C4-2B (cell line): ENCODE results near the gene SCG5.
"Not testable (repeated sequence)": the region's sequence is repeated elsewhere in the genome, so short reads cannot be mapped to it uniquely, and the experiment has no call there.

Experiments used
- H3K27ac ChIP-seq: fragments of 450-650 bp; 2 replicates; pipeline ENCODE4 v1.5.1; 2017
- ZFX ChIP-seq: fragments of 450-650 bp; IDR thresholded peaks from 2 replicates; pipeline ENCODE4 v1.6.1; 2017
- TF ChIP-seq, protein P1 (sequence below): fragments of 450-650 bp; conservative IDR thresholded peaks from 2 replicates; pipeline ENCODE4 v1.5.1; 2017; ENCODE audit warnings: mild to moderate bottlenecking

The SCG5 gene, protein sequence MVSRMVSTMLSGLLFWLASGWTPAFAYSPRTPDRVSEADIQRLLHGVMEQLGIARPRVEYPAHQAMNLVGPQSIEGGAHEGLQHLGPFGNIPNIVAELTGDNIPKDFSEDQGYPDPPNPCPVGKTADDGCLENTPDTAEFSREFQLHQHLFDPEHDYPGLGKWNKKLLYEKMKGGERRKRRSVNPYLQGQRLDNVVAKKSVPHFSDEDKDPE

GRCh38 chr15:32641517-32642059 lies at the start of gene SCG5:
Gene SCG5 (plus strand): TSS chr15:32641710. CDS start chr15:32643593, 1,883 bp downstream.
- H3K27ac ChIP-seq = no peak within 1 kb of the TSS
- TF ChIP-seq, protein P1, sequence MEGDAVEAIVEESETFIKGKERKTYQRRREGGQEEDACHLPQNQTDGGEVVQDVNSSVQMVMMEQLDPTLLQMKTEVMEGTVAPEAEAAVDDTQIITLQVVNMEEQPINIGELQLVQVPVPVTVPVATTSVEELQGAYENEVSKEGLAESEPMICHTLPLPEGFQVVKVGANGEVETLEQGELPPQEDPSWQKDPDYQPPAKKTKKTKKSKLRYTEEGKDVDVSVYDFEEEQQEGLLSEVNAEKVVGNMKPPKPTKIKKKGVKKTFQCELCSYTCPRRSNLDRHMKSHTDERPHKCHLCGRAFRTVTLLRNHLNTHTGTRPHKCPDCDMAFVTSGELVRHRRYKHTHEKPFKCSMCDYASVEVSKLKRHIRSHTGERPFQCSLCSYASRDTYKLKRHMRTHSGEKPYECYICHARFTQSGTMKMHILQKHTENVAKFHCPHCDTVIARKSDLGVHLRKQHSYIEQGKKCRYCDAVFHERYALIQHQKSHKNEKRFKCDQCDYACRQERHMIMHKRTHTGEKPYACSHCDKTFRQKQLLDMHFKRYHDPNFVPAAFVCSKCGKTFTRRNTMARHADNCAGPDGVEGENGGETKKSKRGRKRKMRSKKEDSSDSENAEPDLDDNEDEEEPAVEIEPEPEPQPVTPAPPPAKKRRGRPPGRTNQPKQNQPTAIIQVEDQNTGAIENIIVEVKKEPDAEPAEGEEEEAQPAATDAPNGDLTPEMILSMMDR = no peak
- no peak for TF ChIP-seq ZFX

DNA sequence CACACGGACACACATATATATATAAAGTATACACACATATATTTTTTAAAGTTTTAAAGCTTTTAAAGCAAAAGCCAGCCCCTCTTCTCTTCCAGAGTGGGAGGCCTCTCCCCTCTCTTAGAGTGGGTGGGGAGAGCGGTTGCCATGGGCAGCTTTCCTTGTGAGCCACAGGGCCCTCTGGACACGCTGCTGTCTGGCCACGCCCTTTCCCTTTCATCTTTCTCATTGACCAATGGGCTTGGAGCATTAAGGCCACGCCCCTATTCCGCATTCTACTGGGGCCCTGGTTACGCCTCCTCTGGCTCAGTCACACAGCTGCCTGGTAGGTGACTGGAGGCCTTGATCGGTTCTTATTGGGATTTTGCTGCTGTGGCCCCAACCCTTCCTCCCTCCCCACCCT lies 48.4 kb upstream of the SCG5 start, which contains the start of gene GOLGA8N:
GOLGA8N (plus strand) TSS at position 306 of the 400 bp plus-strand sequence.
- H3K27ac ChIP-seq = not testable (repeated sequence)

DNA sequence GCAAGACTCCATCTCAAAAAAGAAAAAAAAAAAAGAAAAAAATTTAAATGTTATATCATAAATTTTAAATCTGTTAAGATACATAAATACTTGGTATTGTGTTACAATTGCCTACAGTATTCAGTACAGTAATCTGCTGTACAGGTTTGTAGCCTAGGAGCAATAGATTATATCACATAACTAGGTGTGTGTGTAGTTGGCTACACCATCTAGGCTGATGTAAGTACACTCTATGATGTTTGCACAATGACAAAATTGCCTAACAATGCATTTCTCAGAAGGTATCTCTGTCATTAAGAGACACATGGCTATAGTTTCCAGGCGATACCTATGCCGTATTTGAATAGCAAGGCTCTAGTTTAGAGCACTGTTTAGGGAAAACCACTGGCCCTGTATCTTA lies 32.0 kb upstream of the SCG5 start:
- not testable (repeated sequence) for H3K27ac ChIP-seq

GRCh38 chr15:32610719-32611118 lies 30.8 kb upstream of the SCG5 start:
- H3K27ac ChIP-seq = not testable (repeated sequence)
- TF ChIP-seq, protein P1 = peak; percentile 10; the same call in 1 of the 2 replicates

DNA sequence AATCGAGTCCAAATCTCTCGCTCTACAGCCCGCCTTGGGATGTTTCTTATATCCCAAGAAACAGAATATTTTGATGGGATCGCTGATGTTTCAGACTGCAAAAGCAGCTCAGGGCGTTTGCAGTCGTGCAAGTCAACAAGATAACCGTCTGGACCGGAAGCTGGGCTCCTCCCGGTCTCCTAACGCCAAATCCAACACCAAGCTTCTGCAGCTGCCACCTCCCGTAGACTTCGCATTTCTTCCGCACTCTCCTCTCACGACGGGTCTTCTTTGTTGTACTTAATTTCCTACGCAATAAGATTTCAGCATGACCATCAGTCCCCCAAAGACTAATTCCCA lies 26.8 kb upstream of the SCG5 start:
- peak overlapping the region; percentile 83; the same call in 1 of the 2 replicates for H3K27ac ChIP-seq

DNA sequence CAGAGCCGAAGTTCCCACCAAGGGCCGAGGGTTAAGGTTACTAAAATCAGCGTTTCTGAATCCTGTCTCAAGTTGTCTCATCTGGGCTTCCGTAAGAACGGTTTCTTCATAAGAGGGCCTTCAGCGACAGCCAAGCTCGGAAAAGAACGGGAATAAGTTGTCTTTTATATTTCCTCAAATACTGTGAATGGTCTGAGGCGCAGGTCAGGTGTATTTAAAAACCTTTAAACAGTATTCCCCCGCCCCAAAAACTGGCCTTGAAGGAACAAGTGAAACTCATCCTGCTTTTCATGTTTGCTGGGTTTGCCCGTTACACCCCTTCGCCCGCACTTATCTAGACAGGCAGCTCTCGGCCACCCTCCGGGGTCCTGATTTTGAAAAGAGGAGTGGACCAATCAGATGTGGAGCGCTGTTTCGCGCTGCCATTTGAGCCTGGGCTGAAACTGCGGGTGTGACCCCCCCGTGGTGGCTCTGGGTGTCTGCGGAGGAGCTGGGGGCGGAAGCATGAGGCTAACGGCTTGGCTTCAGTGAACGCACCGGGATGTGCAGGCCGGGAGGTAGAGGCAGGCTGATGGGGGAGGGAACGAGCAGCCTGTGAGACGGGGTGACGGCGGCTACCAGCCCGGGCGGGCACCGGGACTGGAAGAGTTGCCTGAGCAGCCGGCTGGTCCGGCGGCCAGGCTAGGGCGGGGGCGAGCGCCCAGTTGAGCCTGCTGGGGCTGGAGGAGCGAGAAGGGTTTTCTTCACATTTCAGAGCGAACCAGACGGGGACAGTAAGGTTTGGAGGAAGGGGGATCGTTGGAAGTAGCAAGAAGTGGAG lies 26.2 kb upstream of the SCG5 start, which contains the start of gene ARHGAP11A:
ARHGAP11A (plus strand) TSS at position 454 of the 820 bp plus-strand sequence. CDS start 708 bp downstream, outside the sequence.
- peak within 1 kb of the TSS; percentile 83 for H3K27ac ChIP-seq

GRCh38 chr15:32615871-32616426 lies 25.6 kb upstream of the SCG5 start:
- peak overlapping the region; percentile 83 for H3K27ac ChIP-seq

- TF ChIP-seq, protein P1 = no peak
- TF ChIP-seq ZFX = no peak
- H3K27ac ChIP-seq = no peak overlapping the region
Measured at GRCh38 chr15:32636410-32636809, 5.1 kb upstream of the SCG5 start.

- no peak for TF ChIP-seq ZFX
- H3K27ac ChIP-seq = no peak overlapping the region
Measured at GRCh38 chr15:32636908-32637567, 4.5 kb upstream of the SCG5 start.

- TF ChIP-seq, protein P1 = no peak
- H3K27ac ChIP-seq = no peak overlapping the region
Measured at GRCh38 chr15:32637704-32638103, 3.8 kb upstream of the SCG5 start.
